NCI-H1417 treated with DMSO at 0.1 percent for 48 hours (cell line): ENCODE results near the gene AGL.
"Not testable (repeated sequence)": the region's sequence is repeated elsewhere in the genome, so short reads cannot be mapped to it uniquely, and the experiment has no call there.

ENCODE experiments used
- DNase-seq: peaks from one replicate; lab custom pipeline; 2025; lab: John Stamatoyannopoulos, UW

AGL gene

DNA sequence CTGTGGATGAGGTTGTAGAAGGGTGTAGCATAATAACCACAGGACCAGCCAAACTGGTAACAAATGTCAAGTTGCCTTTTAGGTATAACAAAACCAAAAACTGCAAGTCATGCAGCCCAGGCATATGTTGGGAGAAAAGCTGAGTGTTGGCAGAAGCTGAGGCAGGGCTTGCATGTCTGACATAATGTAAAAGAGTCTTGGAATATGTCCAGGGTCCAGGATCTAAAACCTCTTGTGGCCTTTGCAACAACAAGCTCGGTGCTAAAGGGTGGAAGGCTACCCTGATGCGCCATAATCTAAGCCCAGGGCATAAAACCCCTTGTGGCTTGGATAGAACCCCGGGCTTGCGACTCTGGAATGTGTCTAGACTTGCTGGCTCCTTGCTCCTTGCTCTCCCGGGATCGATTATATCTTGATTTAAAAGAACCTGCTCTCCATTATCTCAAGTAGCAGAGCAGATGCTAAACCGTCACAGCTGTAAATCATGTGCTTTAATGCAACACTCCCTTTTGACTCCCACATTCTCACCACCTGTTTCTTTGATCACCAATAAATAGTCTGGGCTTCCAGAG, 93.1 kb downstream of the AGL start:
- DNase-seq: no peak

DNA sequence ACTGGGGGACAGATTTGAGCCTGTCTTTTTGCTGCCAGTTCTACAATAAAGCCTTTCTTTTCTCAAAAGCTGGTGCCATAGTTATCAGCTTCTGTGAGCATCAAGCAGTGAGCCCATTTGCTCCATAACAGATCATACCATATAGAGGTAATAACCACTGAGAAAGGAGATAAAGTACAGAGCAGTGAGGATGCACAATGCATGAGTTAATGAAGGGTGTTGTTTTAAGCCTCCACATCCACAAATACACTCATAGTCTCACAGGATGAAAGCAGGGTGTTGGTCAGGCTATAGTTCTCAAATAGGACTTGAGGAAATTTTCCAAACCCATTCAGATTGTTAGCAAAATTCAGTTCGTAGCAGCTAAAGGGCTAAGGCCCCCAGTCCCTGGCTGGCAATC, 94.0 kb downstream of the AGL start:
- no peak for DNase-seq

DNA sequence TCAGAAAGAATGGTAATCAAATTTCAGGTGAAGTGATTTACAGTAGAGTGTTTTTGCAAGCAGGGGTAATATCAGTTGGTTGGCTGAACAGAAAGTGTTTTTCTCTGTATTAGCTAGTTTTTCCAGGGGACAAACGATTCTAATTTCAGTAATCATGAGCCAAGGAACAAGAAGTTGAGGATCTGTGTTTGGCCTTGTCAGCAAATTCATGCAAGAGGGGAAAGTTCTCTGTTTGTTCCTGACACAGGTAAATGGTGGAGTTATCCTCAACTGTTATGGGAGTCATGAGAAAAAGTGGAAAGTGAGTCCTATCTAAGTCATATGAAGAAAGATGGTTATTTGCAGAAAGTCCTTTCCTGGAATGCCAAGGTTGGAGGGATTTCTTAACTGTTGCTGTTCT, 95.0 kb downstream of the AGL start:
- no peak for DNase-seq

DNA sequence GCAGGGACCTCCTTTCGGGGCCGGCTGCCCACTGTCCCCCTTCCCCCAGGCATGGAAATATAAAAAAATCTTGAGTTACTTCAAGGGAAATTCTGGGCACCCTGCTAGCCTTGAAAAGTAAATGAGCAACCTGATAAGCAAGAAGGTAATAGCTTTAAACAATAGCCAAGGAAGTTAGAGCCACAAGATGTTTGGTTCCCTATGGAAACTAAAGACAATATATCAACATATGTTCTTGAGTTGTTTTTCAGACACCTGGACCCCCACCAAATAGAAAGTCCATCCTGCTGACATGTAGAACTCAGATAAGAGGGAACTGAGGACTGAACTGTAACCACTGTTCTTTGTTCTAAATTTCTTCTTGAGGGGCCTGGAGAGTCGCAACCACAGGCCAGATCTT, 100.3 kb downstream of the AGL start:
- DNase-seq: no peak

DNA sequence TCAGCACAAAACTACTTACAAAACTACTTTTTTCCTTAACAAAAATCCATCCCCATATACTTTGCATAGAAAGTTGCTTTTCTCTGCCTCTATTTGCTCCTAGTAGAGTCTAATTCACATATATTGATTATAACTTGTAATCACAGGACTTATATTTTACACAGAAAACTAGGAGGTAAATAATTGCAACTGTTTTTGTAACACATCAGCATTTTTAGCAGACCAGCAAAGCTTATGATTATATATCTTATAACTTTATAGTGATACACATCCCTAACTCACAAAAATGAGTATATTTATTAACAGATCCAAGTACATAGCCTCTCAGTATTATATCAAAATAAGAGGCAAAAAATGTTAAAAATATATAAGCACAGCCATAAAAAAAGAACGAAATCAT, 102.4 kb downstream of the AGL start:
- DNase-seq: no peak

DNA sequence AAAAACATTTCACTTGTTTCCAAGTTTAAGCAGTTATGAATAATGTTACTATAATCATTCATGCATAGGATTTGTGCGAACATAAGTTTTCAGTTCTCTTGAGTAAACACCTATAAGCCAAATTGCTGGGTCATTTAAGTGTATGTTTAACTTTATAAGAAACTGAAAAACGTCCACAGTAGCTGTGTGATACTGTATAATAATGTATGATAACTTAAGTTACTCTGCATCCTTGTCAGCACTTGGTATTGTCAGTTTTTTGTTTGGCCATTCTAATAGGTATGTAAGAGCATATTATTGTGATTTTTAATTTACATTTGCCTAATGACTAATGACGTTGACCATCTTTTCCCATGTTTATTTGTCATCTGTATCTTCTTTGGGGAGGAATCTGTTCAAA, 105.2 kb downstream of the AGL start:
- no peak for DNase-seq

DNA sequence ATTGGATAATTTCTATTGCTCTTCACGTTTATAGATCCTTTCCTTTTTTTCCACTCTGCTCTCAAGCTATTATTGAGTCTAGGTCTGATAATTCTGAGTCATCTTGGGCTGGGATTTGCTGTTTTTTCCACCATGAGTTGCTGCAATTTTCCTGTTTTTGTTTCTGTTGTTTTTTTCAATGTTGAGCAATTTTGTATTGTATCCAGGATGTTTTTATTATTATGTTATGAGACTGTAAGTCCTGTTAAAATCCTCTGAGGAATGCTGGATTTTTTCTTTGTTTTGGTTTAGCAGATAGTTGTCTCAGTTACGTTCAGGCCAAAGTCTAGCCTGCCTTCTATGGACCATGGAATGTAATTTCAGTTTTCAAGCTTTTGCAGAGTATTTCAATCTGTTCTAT, 106.6 kb downstream of the AGL start:
- no peak for DNase-seq

DNA sequence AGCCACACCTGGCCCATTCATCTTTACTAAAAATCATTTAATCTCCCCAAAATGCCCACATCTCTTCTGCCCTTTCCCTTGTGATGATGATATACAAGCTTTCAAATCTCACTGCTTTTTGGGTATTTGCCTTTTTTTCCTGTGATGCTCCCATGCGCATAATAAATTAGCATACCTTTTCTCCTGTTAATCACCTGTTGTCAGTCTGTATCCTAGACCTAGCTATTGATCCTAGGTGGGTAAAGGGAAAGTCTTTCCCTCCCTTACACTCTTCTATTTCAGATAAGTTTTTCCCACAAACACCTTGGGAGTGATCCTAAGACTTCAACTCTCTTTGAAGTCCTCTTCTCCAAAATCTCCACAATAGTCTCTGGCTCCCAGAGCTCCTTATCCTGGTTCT, 107.7 kb downstream of the AGL start:
- DNase-seq: no peak

DNA sequence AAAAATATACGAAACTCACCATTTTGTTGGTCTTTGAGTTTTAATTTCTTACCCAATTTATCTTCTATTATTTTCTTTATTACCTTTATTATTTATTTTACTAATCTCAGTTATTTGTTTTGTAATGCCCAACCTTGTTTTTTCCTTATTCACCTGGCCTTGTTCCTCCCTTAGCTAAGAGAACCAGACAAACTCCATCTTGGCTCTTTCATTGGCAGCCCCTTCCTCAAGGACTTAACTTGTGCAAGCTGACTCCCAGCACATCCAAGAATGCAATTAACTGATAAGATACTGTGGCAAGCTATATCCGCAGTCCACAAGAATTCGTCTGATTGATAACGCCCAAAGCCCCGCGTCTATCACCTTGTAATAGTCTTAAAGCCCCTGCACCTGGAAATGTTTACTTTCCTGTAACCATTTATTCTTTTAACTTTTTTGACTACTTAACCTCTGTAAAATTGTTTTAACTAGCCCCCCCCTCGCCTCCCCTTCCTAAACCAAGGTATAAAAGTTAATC, 109.1 kb downstream of the AGL start:
- DNase-seq: not testable (repeated sequence)

DNA sequence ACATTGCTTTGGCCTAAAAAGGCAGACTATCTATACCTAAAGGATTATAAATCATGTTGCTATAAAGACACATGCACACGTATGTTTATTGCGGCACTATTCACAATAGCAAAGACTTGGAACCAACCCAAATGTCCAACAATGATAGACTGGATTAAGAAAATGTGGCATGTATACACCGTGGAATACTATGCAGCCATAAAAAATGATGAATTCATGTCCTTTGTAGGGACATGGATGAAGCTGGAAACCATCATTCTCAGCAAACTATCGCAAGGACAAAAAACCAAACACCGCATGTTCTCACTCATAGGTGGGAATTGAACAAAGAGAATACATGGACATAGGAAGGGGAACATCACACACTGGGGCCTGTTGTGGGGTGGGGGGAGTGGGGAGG, 110.1 kb downstream of the AGL start:
- DNase-seq: not testable (repeated sequence)

DNA sequence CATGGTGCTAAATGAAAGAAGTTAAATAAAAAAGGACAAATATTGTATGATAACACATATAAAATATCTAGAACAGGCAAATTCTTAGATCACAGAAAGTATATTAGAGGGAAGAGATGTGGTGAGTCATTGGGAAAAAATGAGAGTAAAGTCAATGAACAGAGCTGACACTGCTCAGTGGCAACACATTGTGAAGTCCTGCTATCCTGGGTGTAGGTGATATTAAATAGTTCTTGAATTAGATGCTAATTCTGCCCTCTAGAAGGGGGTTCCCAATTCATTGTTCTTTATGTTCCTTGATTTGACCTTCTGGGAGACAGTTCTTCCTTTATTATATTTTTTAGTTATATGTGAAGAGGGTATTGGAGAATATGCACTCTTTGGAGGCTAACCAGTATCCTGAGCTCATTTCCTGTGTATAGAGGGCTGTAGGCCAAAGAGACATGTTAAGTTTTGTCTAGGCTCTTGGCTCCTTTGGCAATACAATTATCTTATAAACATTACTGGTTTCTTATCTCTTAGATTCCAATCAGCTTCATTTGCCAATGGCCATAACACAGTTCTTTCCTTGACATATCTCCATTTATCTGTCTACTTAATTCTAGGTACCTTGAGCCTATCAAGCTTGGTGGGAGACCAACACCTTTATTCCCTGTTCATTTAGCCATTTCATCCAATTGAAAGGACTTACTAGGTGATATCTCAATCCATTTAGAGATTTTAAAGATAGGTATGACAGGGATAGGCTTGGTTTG, 113.1 kb downstream of the AGL start:
- DNase-seq: no peak

DNA sequence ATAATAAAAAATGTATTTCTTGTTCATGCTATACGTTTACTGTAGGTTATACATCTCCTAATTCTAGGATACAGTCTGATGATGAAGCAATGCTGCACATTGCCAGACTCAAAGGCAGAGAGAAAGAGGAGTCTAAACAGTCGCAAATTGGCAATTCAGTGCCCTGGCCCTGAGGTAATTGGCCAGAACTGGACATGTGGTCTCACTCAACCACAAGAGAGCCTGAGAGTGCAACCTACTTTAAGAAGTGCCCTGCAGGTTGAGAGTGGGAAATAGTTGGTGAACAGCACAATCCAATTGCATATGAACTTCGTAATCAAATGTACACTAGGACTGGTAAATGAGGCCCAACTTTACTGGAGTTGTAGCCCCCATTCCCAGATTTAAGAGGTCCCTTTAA, 114.6 kb downstream of the AGL start:
- no peak for DNase-seq

DNA sequence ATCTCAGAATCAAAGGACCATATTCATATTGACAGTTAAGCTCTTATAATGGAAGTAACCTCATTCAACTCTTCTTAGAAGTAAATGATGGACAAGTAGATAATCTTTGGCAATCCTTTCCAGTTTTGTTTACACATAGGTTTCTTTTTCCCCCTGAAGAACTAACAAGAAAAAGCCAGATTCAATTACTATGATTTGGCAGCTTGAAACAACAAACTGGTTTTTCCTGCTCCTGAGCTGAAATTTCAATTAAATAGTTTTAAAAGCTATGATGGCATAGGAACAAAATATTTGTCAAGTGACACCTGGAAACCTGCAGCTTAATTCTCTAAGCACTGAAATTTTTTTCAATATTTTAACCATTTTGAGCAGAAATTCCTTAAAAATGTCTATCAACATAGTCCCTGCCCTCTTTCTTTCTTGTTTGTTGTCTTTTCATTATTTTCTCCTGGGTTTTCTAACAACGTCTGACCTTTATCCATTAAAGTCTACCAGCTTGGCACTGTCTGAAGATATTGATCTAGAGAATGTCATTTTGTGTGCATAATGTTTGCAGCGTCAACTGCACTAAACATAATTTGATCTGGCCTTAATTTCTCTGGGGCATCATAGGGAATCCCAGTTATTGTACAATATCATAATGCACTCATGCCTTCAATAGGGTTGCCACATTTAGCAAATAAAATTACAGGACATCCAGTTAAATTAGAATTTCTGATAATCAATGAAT, 115.7 kb downstream of the AGL start:
- no peak for DNase-seq

DNA sequence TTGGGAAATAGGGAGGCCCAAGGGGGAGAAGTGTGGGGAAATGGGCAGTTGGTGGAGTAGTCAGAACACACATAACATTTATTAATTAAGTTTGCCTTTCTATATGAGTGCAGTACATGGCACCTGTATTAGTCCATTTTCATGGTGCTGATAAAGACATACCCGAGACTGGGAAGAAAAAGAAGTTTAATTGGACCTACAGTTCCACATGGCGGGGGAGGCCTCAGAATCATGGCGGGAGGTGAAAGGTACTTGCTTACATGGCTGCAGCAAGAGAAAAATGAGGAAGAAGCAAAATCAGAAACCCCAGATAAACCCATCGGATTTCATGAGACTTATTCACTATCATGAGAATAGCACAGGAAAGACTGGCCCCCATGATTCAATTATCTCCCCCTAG, 118.1 kb downstream of the AGL start:
- DNase-seq: no peak

DNA sequence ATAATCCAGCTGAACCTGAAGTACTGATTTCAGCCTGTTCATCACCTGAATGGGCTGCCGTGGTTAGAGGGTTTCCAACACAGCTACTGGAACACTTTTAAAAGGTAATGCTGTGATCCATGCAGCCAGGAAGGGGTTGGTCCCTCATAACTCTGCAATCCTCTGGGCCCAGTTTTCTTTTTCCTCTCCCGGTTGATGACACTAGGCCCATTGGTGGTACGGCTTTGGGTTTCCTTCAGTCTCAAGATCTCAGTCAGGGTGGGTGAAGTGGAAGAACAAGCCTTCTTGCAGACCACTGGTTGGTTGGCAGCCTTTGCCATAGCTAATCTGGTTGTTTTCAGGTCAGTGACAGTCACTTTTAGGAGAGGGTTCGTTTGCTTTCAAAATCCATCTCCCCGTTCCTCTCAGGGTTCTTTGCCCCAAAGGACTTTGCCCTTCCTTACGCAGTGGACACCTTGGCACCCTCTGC, 119.1 kb downstream of the AGL start:
- DNase-seq: no peak

DNA sequence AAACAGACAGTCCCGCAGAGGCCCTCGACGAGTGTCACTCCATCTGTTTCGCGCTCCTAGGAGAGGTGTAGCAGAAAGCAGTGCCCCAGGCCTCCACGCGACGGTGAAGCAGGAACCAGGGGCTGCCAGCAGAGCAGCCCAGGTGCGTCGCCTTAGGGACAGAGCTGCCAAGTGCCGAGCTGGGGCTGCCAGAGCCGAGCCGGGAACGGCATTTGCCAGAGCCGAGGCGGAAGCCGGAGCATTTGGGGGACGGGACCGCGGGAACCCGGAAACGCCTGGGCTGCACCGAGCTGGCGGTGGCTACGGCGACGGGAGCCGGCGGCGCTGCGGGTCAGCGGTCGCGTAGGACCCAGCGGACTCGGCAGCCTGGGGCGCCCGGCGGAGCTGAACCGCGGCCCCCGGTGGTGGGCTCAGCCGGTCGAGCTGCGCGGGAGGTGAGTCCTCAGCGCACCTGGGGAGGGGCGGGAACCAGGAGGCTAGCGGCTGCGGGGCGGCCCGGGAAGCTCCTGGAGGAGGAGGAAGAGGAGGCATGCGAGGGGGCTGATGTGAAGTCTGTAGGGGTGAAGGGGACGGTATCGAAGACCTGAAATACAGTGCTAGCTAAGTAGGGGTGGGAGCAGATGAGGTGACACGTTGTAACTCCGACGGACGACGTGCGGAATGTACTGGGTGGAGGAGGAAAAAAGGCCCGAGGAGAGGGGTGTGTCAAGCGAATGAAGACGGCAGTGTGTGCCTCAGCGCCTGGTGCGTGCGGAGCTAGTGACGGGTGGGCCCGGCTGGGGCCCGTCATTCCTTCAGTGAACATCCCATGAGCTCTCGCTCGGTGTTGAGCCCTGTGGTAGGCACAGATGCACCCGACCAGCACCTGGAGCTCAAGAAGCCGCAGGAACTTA, 119.8 kb downstream of the AGL start, which contains the start of gene SLC35A3:
Gene SLC35A3 (plus strand): TSS at position 268 of the 893 bp plus-strand sequence. CDS start 23,559 bp downstream, outside the sequence.
- peak; percentile 11 for DNase-seq

DNA sequence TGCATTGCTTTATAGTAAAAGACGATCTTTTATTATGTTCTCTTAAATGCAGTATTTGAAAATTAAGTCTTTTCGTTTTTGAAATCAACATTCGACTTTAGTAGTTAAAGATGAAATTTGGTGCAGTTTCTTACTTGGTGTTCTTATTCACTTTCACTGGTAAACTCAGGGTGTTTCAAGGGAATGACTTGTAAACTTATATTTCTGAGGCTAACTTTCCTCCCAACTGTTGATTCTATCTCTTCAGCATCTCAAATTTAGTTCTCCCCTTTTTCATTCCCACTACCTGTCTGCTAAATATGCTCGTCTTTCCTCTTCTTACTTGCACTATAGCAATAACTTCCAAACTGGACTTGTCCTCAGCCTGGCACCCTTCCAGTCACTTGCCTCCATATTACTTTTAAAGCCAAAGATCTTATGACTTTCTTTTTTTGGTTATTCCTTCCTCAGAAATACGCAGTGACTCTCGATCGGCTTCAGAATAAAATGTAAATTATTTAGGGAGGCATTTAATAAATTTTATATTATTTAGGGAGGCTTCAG, 120.6 kb downstream of the AGL start:
- DNase-seq: no peak

DNA sequence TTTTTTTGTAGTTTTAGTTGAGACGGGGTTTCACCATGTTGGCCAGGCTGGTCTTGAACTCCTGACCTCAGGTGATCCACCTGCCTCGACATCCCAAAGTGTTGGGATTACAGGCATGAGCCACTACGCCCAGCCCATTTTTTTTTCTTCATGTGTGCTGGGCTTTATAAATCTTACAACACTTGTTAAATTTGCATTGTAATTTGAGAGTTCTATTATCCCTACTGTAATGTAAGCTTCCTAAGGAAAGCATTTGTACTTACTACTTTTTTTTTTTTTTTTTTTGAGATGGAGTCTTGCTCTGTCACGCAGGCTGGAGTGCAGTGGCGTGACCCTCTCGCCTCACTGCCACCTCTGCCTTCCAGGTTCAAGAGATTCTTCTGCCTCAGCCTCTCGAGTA, 121.9 kb downstream of the AGL start:
- DNase-seq: not testable (repeated sequence)
